Raji (cell line): ENCODE data around the gene AXIN1.

ENCODE experiments used
- POLR2A ChIP-seq: IDR thresholded peaks from 2 replicates; pipeline ENCODE4 v1.6.1; 2011; ENCODE audit warnings: low read depth, low read length, control low read depth; ENCODE audit not compliant: insufficient read depth

The AXIN1 gene

DNA sequence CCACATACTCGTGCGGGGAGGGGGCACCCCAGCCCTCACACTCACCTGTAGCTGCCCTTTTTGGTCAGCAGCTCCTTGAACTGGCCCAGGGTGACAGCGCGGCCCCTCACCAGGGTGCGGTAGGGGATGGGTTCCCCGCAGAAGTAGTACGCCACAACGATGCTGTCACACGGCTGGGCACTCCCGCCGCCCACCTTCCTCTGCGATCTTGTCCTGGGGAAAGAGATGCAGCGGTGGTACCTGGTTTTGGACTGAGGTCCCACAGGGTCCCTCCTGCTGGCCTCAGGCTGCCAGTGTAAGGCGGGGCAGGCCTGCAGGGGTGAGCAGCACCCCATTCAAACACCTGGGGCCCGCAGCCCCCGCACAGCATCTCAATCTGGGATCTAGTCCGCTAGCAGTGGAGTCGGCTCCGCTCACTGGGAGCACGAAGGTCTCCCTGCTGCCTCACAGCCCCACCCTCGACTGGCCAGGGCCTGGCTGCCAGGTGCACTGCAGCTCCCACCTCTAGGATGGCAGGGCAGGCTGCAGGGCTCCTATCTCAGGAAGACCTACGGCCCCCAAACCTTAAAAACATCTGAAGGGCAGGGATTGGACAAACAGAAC lies 63.0 kb downstream of the AXIN1 start:
- TF ChIP-seq POLR2A: no peak

- TF ChIP-seq POLR2A: no peak
Measured at GRCh38 chr16:287981-288920, 64.3 kb downstream of the AXIN1 start.

DNA sequence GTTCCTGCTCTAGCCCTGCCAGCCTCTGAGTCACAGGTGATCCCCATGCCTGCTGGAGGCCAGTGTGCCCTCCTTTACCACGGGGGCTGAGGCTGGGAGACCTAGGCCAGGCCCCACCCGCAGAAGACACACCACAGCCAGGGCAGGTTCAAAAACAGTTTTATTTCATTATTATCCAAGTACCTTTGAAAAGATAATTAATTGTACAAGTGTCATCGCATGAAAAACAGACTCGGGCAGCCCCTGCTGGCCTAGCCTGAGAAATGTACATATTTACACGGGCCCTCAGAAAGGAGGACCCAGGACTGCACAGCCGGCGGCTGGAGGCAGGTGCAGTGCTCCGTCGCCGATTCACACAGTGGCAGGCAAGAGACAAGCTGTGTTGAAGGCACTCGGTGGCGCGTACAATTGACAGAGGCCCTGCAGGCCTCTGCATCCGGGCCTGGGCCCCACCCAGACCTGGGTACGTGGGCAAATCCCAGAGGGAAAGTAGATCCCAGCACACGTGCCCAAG lies 65.2 kb downstream of the AXIN1 start:
- TF ChIP-seq POLR2A: no peak

GRCh38 chr16:286491-287297 lies 65.8 kb downstream of the AXIN1 start:
- TF ChIP-seq POLR2A: no peak

- TF ChIP-seq POLR2A: no peak
Measured at GRCh38 chr16:285146-286055, 67.1 kb downstream of the AXIN1 start.

- TF ChIP-seq POLR2A: no peak
Measured at GRCh38 chr16:284204-285120, 68.1 kb downstream of the AXIN1 start.

DNA sequence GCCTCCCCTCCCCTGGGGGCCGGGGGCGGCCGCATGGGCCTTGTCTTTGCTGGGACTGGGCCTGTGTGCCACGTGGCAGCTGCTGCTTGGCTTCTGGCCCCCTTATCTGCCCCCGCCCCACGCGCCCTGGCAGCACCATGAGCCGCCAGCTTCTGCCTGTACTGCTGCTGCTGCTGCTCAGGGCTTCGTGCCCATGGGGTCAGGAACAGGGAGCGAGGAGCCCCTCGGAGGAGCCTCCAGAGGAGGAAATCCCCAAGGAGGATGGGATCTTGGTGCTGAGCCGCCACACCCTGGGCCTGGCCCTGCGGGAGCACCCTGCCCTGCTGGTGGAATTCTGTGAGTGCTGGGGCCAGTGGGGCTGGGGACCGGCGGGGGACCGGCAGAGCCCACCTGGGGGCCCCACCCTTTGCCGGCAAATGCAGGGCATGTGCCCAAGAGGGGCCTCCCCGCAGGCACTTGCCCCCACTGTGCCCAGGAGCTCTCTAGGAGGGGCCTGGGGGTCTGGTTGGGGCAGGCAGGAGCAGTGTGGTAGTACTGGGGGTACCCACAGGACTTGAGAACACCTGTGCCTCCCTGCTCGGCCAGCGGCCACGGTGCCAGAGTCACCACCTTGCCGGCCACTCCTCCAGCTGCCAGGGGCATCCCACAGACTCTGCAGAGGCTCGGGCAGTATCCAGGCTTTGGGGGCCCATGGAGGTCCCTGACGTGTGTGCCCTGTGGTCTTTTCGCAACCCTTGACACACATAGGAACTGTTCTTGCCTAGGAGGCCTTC lies 69.3 kb downstream of the AXIN1 start, which contains the start of gene PDIA2:
PDIA2 (plus strand) TSS at position 132 of the 773 bp plus-strand sequence; CDS start at position 138, 6 bp downstream.
- TF ChIP-seq POLR2A: no peak

DNA sequence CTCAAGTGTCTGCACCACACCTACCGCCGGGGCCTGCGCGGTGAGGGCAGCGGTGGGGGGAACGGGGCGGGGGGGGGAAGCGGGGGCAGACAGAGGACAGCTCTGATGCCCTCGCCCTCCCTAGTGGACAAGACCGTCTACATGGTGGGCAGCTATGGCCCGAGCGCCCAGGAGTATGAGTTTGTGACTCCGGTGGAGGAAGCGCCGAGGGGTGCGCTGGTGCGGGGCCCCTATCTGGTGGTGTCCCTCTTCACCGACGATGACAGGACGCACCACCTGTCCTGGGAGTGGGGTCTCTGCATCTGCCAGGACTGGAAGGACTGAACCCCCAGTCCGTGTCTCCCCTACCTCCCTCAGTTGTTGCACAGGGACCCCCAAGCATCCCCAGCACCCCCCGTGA lies 70.0 kb downstream of the AXIN1 start:
- no peak for TF ChIP-seq POLR2A

DNA sequence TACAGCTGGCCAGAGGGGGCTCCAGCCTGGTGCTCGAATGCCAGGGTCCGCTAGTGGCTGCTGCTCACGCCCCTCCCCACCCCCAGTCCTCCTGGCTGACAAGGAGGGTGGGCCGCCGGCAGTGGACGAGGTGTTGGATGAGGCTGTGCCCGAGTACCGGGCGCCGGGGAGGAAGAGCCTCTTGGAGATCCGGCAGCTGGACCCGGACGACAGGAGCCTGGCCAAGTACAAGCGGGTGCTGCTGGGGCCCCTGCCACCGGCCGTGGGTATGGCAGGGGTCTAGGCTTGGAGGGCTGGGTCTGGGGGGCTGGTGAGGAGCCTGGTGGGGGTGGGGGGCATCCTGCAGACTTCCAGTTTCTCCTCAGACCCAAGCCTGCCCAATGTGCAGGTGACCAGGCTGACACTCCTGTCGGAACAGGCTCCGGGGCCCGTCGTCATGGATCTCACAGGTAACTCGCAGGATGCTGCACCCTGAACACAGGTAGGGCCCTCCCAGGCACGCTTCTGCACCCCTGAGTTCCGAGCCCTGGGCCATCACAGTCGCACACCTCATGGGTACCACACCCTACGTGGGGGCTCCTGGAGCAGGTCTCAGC lies 70.8 kb downstream of the AXIN1 start:
- no peak for TF ChIP-seq POLR2A

DNA sequence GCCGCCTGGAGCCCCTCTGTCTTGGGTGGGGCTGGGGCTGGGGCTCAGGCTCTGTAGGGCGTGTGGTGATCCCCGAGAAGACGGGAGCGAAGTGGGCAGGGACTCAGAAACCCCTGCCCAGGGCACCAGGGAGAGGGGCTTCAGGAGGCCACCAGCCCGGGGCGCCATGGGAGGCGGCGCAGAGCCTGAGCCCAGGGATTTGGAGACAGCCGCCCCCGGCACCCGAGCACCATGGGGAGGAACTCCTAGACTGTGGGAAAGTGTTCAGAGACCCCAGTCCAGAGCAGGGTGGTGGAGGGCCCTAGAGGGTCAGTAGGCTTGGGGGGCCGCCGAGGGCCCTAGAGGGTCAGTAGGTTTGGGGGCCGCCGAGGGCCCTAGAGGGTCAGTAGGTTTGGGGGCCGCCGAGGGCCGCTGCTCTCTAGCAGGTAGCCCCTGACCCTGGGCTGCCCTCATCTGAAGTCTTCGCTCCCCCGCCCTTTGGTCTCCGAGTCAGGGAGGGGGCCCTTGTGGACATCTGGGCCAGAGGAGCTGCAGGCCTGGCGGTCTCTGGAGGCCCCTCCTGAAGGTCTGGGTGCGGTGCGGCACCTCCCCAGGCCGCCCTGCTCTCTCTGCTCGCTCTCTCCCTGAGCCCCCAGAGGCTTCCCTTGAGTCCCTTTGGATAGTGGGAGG lies 71.4 kb downstream of the AXIN1 start:
- TF ChIP-seq POLR2A: no peak

- TF ChIP-seq POLR2A: no peak
Measured at GRCh38 chr16:280552-280951, 72.0 kb downstream of the AXIN1 start, which contains the start of gene ARHGDIG. Gene ARHGDIG, plus strand, starts transcription at chr16:280591. Its CDS starts 90 bp downstream, at chr16:280681.
